ENCODE measurements around the gene NRGN. TPM values are rescaled to one million over a fixed set of nuclear protein-coding genes. Genes with fewer than 3 reads are reported as not detected.

The NRGN gene
- total and polyA plus RNA-seq, 8 donors = 0.37 to 5.5 (median 2.0) TPM; not detected in 4

DNA sequence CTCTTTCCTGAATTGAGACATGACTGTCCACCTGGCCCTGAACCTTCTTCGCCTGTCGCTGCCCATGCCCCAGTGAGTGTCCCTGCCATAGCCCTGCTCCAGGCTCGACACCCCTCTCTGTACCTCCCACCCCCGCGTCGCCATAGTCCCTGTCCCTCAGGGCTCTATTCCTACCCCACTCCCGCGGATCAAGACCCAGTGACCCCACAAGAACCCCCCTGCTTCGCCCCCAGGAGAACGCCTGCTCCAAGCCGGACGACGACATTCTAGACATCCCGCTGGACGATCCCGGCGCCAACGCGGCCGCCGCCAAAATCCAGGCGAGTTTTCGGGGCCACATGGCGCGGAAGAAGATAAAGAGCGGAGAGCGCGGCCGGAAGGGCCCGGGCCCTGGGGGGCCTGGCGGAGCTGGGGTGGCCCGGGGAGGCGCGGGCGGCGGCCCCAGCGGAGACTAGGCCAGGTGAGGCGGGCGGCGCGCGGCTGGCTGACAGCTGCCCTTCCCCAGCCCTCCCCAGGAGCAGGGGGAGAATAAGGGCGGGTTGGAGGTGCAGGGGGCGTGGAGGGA lies 5.6 kb downstream of the NRGN start:
- no peaks in the 10 kb centered on the region for H3K36me3 ChIP-seq
- TF ChIP-seq EP300 (IDR thresholded peaks at IDR 0.05) (no peak), POLR2AphosphoS5 (IDR thresholded peaks at IDR 0.05) (no peak), POLR2A (IDR thresholded peaks at IDR 0.05) (no peak)
- TF ChIP-seq, protein P1, sequence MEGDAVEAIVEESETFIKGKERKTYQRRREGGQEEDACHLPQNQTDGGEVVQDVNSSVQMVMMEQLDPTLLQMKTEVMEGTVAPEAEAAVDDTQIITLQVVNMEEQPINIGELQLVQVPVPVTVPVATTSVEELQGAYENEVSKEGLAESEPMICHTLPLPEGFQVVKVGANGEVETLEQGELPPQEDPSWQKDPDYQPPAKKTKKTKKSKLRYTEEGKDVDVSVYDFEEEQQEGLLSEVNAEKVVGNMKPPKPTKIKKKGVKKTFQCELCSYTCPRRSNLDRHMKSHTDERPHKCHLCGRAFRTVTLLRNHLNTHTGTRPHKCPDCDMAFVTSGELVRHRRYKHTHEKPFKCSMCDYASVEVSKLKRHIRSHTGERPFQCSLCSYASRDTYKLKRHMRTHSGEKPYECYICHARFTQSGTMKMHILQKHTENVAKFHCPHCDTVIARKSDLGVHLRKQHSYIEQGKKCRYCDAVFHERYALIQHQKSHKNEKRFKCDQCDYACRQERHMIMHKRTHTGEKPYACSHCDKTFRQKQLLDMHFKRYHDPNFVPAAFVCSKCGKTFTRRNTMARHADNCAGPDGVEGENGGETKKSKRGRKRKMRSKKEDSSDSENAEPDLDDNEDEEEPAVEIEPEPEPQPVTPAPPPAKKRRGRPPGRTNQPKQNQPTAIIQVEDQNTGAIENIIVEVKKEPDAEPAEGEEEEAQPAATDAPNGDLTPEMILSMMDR (IDR thresholded peaks at IDR 0.05) = no peak
- H3K27me3 ChIP-seq = peaks cover 0 to 96% (median 33%) of the 10 kb centered on the region in 3 donors
- H3K4me1 ChIP-seq = peaks cover 29 to 62% (median 59%) of the 10 kb centered on the region in 4 donors
- H3K4me3 ChIP-seq = peak overlapping the region in 3 of 4 donors; percentile 39 to 61 (median 50)
- 29 to 50% (median 42%) methylated on average over 36 to 44 of the region's 44 CpGs for WGBS, 5 donors
- intact Hi-C loops (cut with DNase I; ENCODE audit: low total_unique reads) = no loop called here
- H3K9me3 ChIP-seq = no peaks in the 10 kb centered on the region
- DNase-seq = peak in 1 of 2 donors; percentile 23
- H3K27ac ChIP-seq = no peak overlapping the region

DNA sequence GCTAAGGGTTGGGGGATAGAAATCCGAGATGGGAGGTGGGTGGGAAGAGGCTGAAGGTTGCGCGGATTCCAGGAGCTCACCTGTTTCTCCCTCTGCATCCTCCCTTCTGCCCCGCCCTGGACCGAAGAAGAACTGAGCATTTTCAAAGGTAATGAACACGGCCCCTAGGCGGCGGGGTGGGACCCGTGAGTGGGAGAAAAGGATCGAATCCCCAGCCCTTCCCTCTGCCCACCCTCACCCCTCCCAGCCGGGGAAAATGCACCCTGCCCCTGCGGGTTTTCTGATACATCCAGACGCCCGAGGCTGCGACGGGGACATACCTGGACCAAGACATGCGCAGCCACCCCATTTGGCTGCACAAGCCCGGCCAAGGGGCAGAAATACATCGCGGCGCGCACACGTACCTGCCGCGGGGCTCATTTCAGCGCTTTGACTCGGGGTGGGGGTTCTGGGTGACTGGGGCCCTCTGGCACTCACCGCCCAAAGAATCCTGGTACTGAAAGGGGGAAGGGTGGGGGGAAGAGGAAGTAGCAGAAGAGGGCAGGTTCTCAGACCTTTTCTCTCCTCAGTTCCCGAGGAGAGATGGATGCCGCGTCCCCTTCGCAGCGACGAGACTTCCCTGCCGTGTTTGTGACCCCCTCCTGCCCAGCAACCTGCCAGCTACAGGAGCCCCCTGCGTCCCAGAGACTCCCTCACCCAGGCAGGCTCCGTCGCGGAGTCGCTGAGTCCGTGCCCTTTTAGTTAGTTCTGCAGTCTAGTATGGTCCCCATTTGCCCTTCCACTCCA lies 6.3 kb downstream of the NRGN start:
- 5 to 12% (median 7%) methylated on average over 34 to 41 of the region's 41 CpGs for WGBS, 5 donors
- DNase-seq = peak in 1 of 2 donors; percentile 65
- no peak for TF ChIP-seq POLR2AphosphoS5 (IDR thresholded peaks at IDR 0.05)
- TF ChIP-seq, protein P1 (IDR thresholded peaks at IDR 0.05) = peak in 1 of 7 experiments; percentile 7
- Histone ChIP-seq H3K36me3 (no peaks in the 10 kb centered on the region), H3K9me3 (no peaks in the 10 kb centered on the region), H3K27ac (peak overlapping the region; percentile 81 to 98 (median 96)), H3K27me3 (peaks cover 0 to 96% (median 26%) of the 10 kb centered on the region in 3 donors), H3K4me1 (peaks cover 22 to 57% (median 55%) of the 10 kb centered on the region in 4 donors), H3K4me3 (peak overlapping the region; percentile 39 to 61 (median 48))
- intact Hi-C loops (cut with DNase I; ENCODE audit: low total_unique reads) = no loop called here

DNA sequence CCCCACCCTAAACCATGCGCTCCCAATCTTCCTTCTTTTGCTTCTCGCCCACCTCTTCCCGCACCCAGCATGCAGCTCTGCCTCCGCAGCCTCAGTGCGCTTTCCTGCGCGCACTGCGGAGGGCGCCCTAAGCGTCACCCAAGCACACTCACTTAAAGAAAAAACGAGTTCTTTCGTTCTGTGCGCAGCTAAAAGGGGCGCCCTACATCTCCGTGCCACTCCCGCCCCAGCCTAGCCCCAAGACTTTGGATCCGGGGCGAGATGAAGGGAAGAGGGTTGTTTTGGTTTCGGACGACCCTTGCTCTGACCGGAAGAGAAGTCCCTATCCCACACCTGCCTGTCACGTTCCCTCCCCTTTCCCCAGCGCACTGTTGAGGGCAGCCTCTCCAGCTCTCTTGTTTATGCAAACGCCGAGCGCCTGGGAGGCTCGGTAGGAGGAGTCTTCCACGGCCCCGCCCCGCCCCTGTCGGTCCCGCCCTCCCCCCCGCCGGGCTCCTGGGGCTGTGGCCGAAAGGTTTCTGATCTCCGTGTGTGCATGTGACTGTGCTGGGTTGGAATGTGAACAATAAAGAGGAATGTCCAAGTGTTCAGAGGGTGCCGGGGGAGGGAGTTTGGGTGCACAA lies 7.0 kb downstream of the NRGN start:
- intact Hi-C loops (cut with DNase I; ENCODE audit: low total_unique reads) = no loop called here
- DNase-seq = peak; percentile 89 to 93
- WGBS, 5 donors = 1 to 3% (median 2%) methylated on average over 37 of the region's 37 CpGs
- Histone ChIP-seq H3K27ac (peak overlapping the region; percentile 91 to 98 (median 96)), H3K4me1 (peaks cover 22 to 62% (median 54%) of the 10 kb centered on the region in 4 donors), H3K9me3 (no peaks in the 10 kb centered on the region), H3K27me3 (peaks cover 0 to 96% (median 25%) of the 10 kb centered on the region in 3 donors), H3K36me3 (no peaks in the 10 kb centered on the region), H3K4me3 (peak overlapping the region; percentile 39 to 61 (median 48))
- TF ChIP-seq, protein P1 (IDR thresholded peaks at IDR 0.05) = peak in 4 of 7 experiments; percentile 37 to 64 (median 54)
- TF ChIP-seq EP300 (IDR thresholded peaks at IDR 0.05) (no peak), POLR2A (IDR thresholded peaks at IDR 0.05) (no peak), POLR2AphosphoS5 (IDR thresholded peaks at IDR 0.05) (peak in 2 of 3 donors; percentile 76 to 88)

DNA sequence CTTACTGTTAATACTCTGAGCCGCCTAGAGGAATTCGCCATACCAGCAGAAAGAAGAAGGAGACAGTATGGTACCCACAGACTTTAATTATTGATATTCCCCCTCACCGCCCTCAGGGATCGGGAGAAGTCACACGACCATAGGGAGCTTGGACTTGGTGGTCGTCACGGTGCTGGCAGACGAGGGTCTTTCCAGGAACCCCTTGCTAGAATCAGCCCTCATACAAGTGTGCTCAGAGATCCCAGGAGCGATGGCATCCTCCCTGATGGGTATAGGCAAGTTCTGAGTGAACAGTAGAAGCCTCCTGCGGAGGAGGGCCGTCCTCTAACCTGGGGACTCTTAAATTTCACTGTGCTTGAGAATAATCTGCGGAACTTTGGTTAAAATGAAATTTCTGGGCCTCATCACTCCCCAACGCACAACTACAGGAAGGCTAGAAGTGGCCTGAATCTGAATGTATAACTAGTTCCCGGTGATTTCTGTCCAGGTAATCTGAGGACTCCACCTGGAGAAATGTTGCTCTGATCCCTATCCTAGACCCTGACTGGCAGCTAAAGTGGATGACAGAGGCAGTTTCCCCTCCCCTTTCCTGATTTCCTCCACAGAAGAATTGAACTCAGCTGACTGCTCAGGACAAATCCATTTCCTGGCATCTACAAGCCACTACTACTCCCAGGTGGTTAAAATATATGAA lies 7.8 kb downstream of the NRGN start:
- no peak for DNase-seq
- TF ChIP-seq POLR2AphosphoS5 (IDR thresholded peaks at IDR 0.05) (no peak), POLR2A (IDR thresholded peaks at IDR 0.05) (no peak), EP300 (IDR thresholded peaks at IDR 0.05) (no peak)
- TF ChIP-seq, protein P1 (IDR thresholded peaks at IDR 0.05) = no peak
- peak overlapping the region; percentile 91 to 98 (median 96) for H3K27ac ChIP-seq
- 45 to 63% (median 50%) methylated on average over 14 of the region's 14 CpGs for WGBS, 5 donors
- no peaks in the 10 kb centered on the region for H3K9me3 ChIP-seq
- intact Hi-C loops (cut with DNase I; ENCODE audit: low total_unique reads) = no loop called here
- H3K4me1 ChIP-seq = peaks cover 22 to 70% (median 60%) of the 10 kb centered on the region in 4 donors
- peaks cover 0 to 96% (median 23%) of the 10 kb centered on the region in 3 donors for H3K27me3 ChIP-seq
- H3K36me3 ChIP-seq = no peaks in the 10 kb centered on the region
- peak overlapping the region in 2 of 4 donors; percentile 50 to 61 for H3K4me3 ChIP-seq

All from stomach (tissue), 9 donors.